ENCODE measurements around the gene TRIM39.

TRIM39 gene

DNA sequence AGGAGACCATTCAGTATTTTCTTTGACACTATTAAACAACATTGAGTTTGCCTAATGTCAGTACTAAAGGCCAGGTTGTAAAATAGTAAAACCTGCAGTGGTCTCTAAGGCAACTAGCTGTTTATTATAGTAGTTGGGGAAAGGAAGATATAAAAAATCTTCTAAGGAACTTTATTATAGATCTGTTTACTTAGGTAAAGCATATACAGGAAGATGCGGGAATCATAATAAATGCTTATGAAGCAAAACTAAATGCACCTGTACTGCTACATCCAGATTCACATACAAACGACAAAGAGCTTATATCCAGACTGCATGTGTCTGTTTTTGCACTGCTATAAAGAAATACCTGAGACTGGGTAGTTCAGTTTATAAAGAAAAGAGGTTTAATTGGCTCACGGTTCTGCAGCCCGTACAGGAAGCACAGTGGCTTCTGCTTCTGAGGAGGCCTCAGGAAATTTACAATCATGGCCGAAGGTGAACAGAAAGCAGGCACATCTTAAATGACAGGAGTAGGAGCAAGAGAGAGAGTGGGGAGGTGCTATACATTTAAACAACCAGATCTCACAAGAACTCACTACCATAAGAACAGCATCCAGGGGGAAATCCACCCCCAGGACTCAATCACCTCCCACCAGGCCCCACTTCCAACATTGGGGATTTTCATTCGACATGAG is 8.7 kb upstream of the TRIM39 start:
- no peak overlapping the region for H3K9ac ChIP-seq (ENCODE audit: low read depth, low read length)
- H3K27me3 ChIP-seq (ENCODE audit: control insufficient read depth, insufficient read depth, low read length): no peaks in the 10 kb centered on the region
- peaks cover 32% of the 10 kb centered on the region for H3K4me1 ChIP-seq (ENCODE audit: control insufficient read depth, insufficient read depth, low read length)
- no peaks in the 10 kb centered on the region for H3K9me3 ChIP-seq (ENCODE audit: control insufficient read depth, insufficient read depth, low read length)
- H3K36me3 ChIP-seq (ENCODE audit: control insufficient read depth, insufficient read depth, low read length): peaks cover 8% of the 10 kb centered on the region
- no peak overlapping the region for H3K4me3 ChIP-seq (ENCODE audit: low read depth, low read length)

- Histone ChIP-seq H3K27me3 (ENCODE audit: control insufficient read depth, insufficient read depth, low read length) (no peaks in the 10 kb centered on the region), H3K9ac (ENCODE audit: low read depth, low read length) (no peak overlapping the region), H3K9me3 (ENCODE audit: control insufficient read depth, insufficient read depth, low read length) (no peaks in the 10 kb centered on the region), H3K36me3 (ENCODE audit: control insufficient read depth, insufficient read depth, low read length) (peaks cover 3% of the 10 kb centered on the region), H3K4me1 (ENCODE audit: control insufficient read depth, insufficient read depth, low read length) (peaks cover 38% of the 10 kb centered on the region), H3K4me3 (ENCODE audit: low read depth, low read length) (no peak overlapping the region)
Observed at GRCh38 chr6:30319146-30319835, 7.4 kb upstream of the TRIM39 start.

GRCh38 chr6:30321692-30322388 is 4.9 kb upstream of the TRIM39 start:
- Histone ChIP-seq H3K36me3 (ENCODE audit: control insufficient read depth, insufficient read depth, low read length) (no peaks in the 10 kb centered on the region), H3K9ac (ENCODE audit: low read depth, low read length) (no peak overlapping the region), H3K4me1 (ENCODE audit: control insufficient read depth, insufficient read depth, low read length) (peaks cover 41% of the 10 kb centered on the region), H3K9me3 (ENCODE audit: control insufficient read depth, insufficient read depth, low read length) (no peaks in the 10 kb centered on the region), H3K4me3 (ENCODE audit: low read depth, low read length) (no peak overlapping the region), H3K27me3 (ENCODE audit: control insufficient read depth, insufficient read depth, low read length) (no peaks in the 10 kb centered on the region)

DNA sequence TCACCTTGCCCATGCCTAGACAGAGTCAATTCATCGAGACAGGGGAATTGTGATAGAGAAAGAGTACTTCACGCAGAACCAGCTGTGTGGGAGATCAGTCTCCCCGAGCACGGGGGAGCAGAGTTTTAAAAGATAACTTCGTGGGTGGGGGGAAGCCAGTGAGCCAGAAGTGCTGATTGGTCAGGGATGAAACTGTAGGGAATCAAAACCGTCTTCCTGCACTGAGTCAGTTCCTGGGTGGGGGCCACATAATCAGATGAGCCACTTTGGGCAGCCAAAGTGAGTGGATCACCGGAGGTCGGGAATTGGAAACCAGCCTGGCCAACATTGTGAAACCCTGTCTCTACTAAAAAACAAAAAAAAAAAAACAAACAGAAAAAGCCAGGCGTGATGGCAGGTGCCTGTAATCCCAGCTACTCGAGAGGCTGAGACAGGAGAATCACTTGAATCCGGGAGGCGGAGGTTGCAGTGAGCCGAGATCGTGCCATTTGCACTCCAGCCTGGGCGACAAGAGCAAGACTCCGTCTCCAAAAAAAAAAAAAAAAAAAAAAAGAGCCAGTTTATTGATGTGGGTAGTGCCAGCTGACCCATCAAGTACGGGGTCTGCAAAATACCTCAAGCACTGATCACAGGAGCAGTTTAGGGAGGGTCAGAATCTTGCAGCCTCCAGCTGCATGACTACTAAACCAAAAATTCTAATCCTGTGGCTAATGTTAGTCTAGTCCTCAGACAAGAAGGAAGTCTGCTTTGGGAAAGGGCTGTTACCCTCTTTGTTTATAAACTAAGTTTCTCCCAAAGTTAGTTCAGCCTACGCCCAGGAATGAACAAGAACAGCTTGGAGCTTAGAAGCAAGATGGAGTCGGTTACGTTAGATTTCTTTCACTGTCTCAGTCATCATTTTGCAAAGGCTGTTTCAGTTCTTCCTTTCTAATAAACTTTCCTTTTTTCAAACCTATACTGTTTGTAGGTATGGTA is 3.9 kb upstream of the TRIM39 start:
- Histone ChIP-seq H3K9me3 (ENCODE audit: control insufficient read depth, insufficient read depth, low read length) (no peaks in the 10 kb centered on the region), H3K4me3 (ENCODE audit: low read depth, low read length) (peak overlapping the region; percentile 19), H3K36me3 (ENCODE audit: control insufficient read depth, insufficient read depth, low read length) (no peaks in the 10 kb centered on the region)

GRCh38 chr6:30323806-30324205 is 2.9 kb upstream of the TRIM39 start:
- no peaks in the 10 kb centered on the region for H3K27me3 ChIP-seq (ENCODE audit: control insufficient read depth, insufficient read depth, low read length)
- H3K36me3 ChIP-seq (ENCODE audit: control insufficient read depth, insufficient read depth, low read length): no peaks in the 10 kb centered on the region
- no peaks in the 10 kb centered on the region for H3K9me3 ChIP-seq (ENCODE audit: control insufficient read depth, insufficient read depth, low read length)
- no peak overlapping the region for H3K9ac ChIP-seq (ENCODE audit: low read depth, low read length)
- H3K4me3 ChIP-seq (ENCODE audit: low read depth, low read length): no peak overlapping the region
- H3K4me1 ChIP-seq (ENCODE audit: control insufficient read depth, insufficient read depth, low read length): peaks cover 31% of the 10 kb centered on the region

More for the DNA sequence above, 3.9 kb upstream of the TRIM39 start:
- Histone ChIP-seq H3K9ac (ENCODE audit: low read depth, low read length) (no peak overlapping the region), H3K27me3 (ENCODE audit: control insufficient read depth, insufficient read depth, low read length) (no peaks in the 10 kb centered on the region), H3K4me1 (ENCODE audit: control insufficient read depth, insufficient read depth, low read length) (peaks cover 34% of the 10 kb centered on the region)

DNA sequence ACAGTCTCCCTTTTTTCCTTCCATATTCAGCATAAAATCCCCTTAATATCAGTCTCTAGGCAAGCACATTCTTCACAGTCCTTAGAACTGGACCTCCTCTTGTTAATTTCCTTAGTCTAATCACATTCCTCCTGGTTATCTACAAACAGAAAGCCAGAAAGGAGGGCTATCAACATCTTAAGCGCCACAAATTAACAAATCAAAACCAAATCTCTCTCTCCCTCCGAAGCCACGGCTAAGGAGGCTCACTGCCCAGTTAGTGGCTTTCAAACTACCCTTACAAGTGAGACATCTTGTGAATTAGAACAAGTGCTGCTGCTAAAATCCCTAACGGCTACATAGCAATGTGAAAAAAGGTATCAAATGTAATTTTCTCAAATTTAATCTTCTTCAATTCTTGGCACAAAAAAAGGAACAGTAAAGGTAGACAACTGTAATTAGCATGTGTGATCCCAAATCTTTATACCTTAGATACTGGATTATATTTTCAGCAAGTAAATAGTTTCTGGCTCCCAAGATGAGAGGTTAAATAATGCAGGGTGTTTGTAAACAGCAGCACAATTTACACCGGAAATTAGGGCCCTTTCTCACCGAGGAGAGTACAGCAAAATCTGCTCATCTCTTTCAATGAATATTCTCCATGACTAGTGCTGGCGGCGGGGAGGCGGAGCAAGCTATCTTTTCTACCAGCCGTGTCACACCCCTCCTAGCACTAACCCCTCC is 1.4 kb upstream of the TRIM39 start:
- Histone ChIP-seq H3K36me3 (ENCODE audit: control insufficient read depth, insufficient read depth, low read length) (peaks cover 5% of the 10 kb centered on the region), H3K4me1 (ENCODE audit: control insufficient read depth, insufficient read depth, low read length) (peaks cover 20% of the 10 kb centered on the region), H3K27me3 (ENCODE audit: control insufficient read depth, insufficient read depth, low read length) (no peaks in the 10 kb centered on the region), H3K4me3 (ENCODE audit: low read depth, low read length) (peak overlapping the region; percentile 92), H3K9me3 (ENCODE audit: control insufficient read depth, insufficient read depth, low read length) (no peaks in the 10 kb centered on the region), H3K9ac (ENCODE audit: low read depth, low read length) (peak overlapping the region; percentile 56)

- Histone ChIP-seq H3K4me3 (ENCODE audit: low read depth, low read length) (peak overlapping the region; percentile 92), H3K36me3 (ENCODE audit: control insufficient read depth, insufficient read depth, low read length) (peaks cover 5% of the 10 kb centered on the region), H3K4me1 (ENCODE audit: control insufficient read depth, insufficient read depth, low read length) (peaks cover 16% of the 10 kb centered on the region), H3K27me3 (ENCODE audit: control insufficient read depth, insufficient read depth, low read length) (no peaks in the 10 kb centered on the region), H3K9ac (ENCODE audit: low read depth, low read length) (peak overlapping the region; percentile 92), H3K9me3 (ENCODE audit: control insufficient read depth, insufficient read depth, low read length) (no peaks in the 10 kb centered on the region)
Observed at GRCh38 chr6:30325873-30326525, 728 bp upstream of the TRIM39 start.

GRCh38 chr6:30327232-30327746 is 562 bp downstream of the TRIM39 start:
- Histone ChIP-seq H3K36me3 (ENCODE audit: control insufficient read depth, insufficient read depth, low read length) (peaks cover 5% of the 10 kb centered on the region), H3K4me1 (ENCODE audit: control insufficient read depth, insufficient read depth, low read length) (peaks cover 12% of the 10 kb centered on the region), H3K27me3 (ENCODE audit: control insufficient read depth, insufficient read depth, low read length) (no peaks in the 10 kb centered on the region), H3K9me3 (ENCODE audit: control insufficient read depth, insufficient read depth, low read length) (no peaks in the 10 kb centered on the region), H3K4me3 (ENCODE audit: low read depth, low read length) (peak overlapping the region; percentile 92), H3K9ac (ENCODE audit: low read depth, low read length) (peak overlapping the region; percentile 18)

DNA sequence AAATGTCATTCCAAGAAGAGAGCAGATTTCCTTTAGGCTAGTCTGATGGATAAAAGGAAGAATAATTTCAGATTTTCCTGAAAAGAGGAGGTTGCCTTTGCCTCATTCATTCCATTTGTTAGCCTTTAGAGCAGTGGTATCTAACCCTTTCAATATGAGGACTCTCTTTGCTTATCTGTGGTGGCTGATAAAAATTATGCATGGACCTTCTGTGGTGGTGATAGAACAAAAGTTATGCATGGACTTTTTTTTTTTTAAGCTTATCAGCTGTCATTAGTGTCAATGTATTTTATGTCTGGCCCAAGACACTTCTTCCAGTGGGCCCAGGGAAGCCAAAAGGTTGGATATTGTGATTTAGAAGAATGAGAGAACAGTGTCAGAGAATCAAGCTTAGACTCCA is 1.7 kb downstream of the TRIM39 start:
- Histone ChIP-seq H3K27me3 (ENCODE audit: control insufficient read depth, insufficient read depth, low read length) (no peaks in the 10 kb centered on the region), H3K9ac (ENCODE audit: low read depth, low read length) (no peak overlapping the region), H3K4me1 (ENCODE audit: control insufficient read depth, insufficient read depth, low read length) (peaks cover 5% of the 10 kb centered on the region), H3K4me3 (ENCODE audit: low read depth, low read length) (no peak overlapping the region), H3K36me3 (ENCODE audit: control insufficient read depth, insufficient read depth, low read length) (peaks cover 5% of the 10 kb centered on the region), H3K9me3 (ENCODE audit: control insufficient read depth, insufficient read depth, low read length) (no peaks in the 10 kb centered on the region)

DNA sequence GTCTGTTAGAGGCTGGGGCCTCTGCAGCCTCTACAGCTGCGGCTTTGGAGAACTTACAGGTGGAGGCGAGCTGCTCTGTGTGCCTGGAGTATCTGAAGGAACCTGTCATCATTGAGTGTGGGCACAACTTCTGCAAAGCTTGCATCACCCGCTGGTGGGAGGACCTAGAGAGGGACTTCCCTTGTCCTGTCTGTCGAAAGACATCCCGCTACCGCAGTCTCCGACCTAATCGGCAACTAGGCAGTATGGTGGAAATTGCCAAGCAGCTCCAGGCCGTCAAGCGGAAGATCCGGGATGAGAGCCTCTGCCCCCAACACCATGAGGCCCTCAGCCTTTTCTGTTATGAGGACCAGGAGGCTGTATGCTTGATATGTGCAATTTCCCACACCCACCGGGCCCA is 2.6 kb downstream of the TRIM39 start:
- no peak overlapping the region for H3K4me3 ChIP-seq (ENCODE audit: low read depth, low read length)
- H3K36me3 ChIP-seq (ENCODE audit: control insufficient read depth, insufficient read depth, low read length): peaks cover 10% of the 10 kb centered on the region
- H3K9ac ChIP-seq (ENCODE audit: low read depth, low read length): no peak overlapping the region
- no peaks in the 10 kb centered on the region for H3K27me3 ChIP-seq (ENCODE audit: control insufficient read depth, insufficient read depth, low read length)
- H3K4me1 ChIP-seq (ENCODE audit: control insufficient read depth, insufficient read depth, low read length): peaks cover 2% of the 10 kb centered on the region
- no peaks in the 10 kb centered on the region for H3K9me3 ChIP-seq (ENCODE audit: control insufficient read depth, insufficient read depth, low read length)

Data from iPS-15b (cell line).